HG03039 (cell line): Measurements from ENCODE around the gene ATXN2.

Experiments used
- ATAC-seq: cut with Tn5 transposase; IDR thresholded peaks from one replicate; pipeline ENCODE4 v1.9.1; 2021; ENCODE audit warnings: mild to moderate bottlenecking, moderate library complexity; ENCODE audit not compliant: unreplicated experiment

ATXN2 gene

GRCh38 chr12:111454311-111454710 is 144.8 kb downstream of the ATXN2 start:
- no peak for ATAC-seq

- ATAC-seq: no peak
These were observed 145.8 kb downstream of the ATXN2 start for GRCh38 chr12:111453071-111453989.

GRCh38 chr12:111451649-111452129 is 147.4 kb downstream of the ATXN2 start:
- no peak for ATAC-seq

DNA sequence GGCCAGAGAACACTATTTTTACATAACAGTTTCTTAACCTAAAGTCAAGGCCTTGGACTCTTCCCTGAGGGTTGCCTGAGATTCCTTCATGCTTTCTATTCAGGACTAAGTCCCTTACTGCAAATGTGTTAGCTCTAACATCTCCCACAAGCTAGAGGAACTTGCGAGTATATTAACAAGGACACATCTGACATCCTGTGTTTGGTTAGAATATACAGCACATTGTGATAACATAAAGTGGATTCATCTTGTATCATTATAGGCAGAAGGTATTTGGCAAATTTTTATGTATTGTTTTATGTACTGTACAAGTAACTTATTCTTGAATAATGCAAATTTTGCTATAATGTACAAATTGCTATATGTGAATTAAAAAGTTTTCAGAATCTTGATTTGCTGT is 147.9 kb downstream of the ATXN2 start:
- no peak for ATAC-seq

- no peak for ATAC-seq
These were observed 148.4 kb downstream of the ATXN2 start for GRCh38 chr12:111450676-111451075.

DNA sequence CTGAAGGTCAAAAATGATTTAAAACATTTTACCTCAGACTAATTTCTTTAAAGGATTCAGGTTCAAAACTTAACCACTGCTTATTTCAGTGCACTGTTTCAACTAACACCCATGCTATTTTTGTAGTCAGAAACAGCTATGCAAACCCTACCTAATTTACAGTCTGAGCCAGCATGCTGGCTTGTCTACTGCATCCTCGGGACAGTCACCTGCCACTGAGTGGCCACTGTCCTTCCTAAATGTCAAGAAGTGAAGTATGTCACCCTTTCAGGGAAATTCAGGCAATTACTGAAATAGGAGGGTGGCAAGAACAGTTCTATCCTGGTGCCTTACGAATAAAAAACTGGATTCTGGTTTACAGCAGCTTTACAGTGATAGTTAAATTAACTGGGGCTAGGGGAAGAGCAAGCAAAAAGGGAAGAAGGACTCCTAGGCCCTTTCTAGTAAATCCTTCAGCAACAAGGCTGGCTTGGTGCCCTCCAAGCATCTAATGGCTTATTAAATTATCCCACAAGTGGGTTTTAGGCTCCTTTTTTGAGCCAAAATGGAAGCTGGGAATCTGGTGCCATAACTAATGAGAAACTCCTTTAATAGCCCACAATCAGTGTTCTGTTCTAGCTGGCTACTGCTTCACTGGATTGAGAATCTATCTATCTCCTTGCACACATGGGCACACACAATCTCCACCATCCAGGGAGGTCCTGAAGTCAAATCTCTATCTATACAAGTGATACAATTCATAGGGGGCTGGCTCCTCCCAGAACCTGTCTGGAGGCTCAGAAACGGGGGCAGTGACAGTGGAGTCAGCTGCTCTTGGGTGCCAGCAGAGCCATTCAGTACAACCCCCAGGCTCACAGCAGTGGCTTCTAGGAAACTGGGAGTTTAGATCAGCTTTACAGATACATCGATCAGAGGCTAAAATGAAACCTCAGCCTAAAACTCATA is 150.0 kb downstream of the ATXN2 start:
- ATAC-seq: no peak

GRCh38 chr12:111448266-111448830 is 150.8 kb downstream of the ATXN2 start:
- no peak for ATAC-seq

- ATAC-seq: no peak
These were observed 151.4 kb downstream of the ATXN2 start for GRCh38 chr12:111447571-111448265.

- no peak for ATAC-seq
These were observed 152.2 kb downstream of the ATXN2 start for GRCh38 chr12:111446631-111447570.

- ATAC-seq: no peak
These were observed 153.2 kb downstream of the ATXN2 start for GRCh38 chr12:111445726-111446581.

- peak; percentile 75 for ATAC-seq
These were observed 154.0 kb downstream of the ATXN2 start for GRCh38 chr12:111444925-111445725.

GRCh38 chr12:111444314-111444924 is 154.7 kb downstream of the ATXN2 start:
- ATAC-seq: peak; percentile 12

- ATAC-seq: no peak
These were observed 155.5 kb downstream of the ATXN2 start for GRCh38 chr12:111443586-111443985.

GRCh38 chr12:111443086-111443485 is 156.0 kb downstream of the ATXN2 start:
- no peak for ATAC-seq

DNA sequence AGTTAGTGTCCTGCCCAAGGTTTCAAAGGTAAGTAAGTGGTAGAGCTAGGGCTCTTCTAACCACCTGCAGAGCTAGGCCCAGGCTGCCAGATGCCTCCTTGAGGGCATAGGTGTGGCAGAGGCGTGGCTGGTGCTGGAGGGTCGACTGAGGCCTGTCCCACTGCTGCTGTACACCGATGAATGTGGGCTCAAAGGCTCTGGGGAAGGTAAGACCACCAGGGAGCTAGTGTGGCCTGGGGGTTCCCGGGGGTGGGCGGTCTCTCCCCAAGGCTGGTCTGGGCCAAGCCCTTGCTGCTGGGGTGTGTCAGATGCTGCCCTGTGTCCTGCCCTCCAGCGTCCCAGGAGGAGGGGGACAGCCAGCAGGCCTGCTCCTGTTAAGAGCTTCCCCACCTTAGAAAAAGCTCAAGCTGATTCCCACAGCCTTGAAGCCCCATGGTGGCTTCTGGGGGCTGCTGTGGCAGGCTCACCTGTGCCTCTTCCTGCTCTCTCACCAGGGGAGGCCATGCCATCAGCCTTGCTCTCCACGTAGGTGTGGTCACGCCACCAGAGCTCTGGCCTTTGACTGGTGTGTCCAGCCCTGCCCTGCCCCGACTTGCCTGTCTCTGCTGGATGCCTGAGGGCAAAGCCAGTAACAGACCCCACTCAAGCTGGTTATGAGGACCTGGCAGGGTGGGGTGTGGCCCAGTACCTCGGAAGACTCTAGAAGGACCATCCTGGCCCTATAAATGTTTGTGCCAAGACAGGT is 156.6 kb downstream of the ATXN2 start:
- ATAC-seq: no peak

DNA sequence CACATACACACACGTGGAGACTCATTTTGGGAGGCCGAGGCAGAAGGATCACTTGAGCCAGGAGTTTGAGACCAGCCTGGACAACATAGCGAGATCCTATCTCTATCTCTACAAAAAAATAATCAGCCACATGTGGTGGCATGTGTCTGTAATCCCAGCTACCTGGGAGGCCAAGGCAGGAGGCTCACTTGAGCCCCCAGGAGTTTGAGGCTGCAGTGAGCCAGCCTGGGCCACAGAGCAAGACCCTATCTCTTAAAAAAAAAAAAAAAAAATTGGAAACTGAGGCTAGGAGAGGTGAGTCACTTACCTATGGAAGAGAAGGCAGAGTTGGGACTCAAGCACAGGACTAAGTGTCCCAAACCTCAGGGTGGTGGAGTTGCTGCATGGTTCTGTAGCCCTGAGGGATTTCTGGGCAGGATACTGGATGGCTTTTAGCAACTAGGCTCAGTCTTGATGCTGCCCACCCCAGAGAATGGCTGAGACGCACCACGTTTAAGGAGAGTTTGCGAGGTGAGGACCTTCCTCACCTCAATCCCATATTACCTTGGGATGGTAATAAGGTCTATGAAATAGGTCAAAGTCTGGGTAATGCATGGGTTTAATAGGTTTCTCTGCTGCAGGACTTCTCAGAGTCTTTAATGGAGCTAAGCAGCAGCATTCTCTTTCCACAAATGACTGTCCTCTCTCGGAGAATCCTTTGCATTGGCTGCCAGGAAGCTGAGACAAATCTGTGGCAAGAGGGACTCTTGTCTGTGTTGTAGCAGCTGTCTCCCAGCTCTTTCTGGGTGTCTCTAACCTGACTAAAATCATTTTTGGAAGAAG is 157.8 kb downstream of the ATXN2 start:
- ATAC-seq: no peak
